HG03159 (cell line): ENCODE measurements around the gene SLC12A1.

Experiments used
- ATAC-seq: cut with Tn5 transposase; IDR thresholded peaks from one replicate; pipeline ENCODE4 v1.9.1; 2021; ENCODE audit warnings: mild to moderate bottlenecking, moderate library complexity; ENCODE audit not compliant: unreplicated experiment

SLC12A1 gene

DNA sequence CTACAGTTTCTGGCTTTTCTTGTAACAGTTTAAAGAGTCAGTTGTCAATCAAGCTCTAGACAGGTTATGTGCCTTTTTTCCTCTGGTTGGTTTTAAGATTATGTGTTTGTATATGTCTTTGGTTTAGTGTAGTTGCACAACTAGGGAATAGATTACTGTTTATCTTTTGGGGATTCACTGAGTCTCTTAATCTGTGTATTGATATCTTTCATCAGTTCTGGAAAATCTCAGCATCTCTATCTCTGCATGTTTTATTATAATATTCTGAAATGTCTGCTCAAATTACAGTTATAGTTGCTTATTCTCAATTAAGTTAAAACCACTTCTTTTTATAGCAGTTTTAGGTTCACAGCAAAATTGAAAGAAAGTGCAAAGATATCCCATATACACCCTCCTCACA is 139.4 kb downstream of the SLC12A1 start:
- ATAC-seq = no peak

DNA sequence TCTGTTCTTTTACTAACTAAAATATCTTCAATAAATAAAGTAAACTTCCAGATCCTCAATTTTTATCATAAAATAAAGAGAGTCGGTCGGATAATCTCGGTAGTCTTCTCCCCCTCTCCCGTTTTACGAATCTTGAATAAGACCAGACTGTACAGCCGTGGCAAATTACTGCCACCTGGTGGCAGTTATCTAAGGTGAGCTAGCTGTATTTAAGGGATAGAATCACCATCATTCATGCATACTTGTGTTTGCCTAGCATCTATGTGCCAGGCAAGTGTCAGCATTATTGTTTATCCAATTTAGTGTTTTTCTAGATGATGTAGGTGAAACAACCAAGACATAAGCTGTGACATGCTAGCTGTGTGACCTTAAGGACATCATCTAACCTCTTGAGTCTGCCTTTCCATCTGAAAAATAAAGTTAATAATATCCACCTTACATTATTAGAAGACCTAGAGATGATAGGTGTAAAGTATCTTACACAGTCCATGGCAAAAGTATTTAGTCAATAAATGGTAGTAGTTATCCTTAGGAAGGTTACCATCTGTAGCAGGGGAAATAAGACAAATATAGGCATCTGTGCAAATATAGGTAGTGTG is 146.5 kb downstream of the SLC12A1 start:
- peak; percentile 89 for ATAC-seq
